Parathyroid adenoma (tissue), 2 donors: ENCODE results near the gene FBXW8.

Source experiments
- H2AFZ ChIP-seq: fragments of 300-600 bp; sonication (generic); one replicate; pipeline ENCODE4 v1.7.0; 2017; ENCODE audit warnings: antibody characterized with exemption, mild to moderate bottlenecking
- H3K27ac ChIP-seq: fragments of 300-600 bp; sonication (generic); one replicate; pipeline ENCODE4 v1.7.0; 2017
- H3K27me3 ChIP-seq: fragments of 300-600 bp; sonication (generic); one replicate; pipeline ENCODE4 v1.7.0; 2017; ENCODE audit warnings: low read length; ENCODE audit not compliant: control insufficient read depth, insufficient read depth
- H3K36me3 ChIP-seq: fragments of 300-600 bp; sonication (generic); one replicate; pipeline ENCODE4 v1.7.0; 2017; ENCODE audit warnings: low read length; ENCODE audit not compliant: control insufficient read depth, insufficient read depth
- H3K4me1 ChIP-seq: fragments of 300-600 bp; sonication (generic); one replicate; pipeline ENCODE4 v1.7.0; 2017; ENCODE audit warnings: control low read depth
- H3K4me2 ChIP-seq: fragments of 300-600 bp; sonication (generic); one replicate; pipeline ENCODE4 v1.7.0; 2017; ENCODE audit warnings: low read length
- H3K4me3 ChIP-seq: fragments of 300-600 bp; sonication (generic); one replicate; pipeline ENCODE4 v1.7.0; 2017; ENCODE audit warnings: low read depth, low read length
- H3K79me2 ChIP-seq: fragments of 300-600 bp; sonication (generic); one replicate; pipeline ENCODE4 v1.7.0; 2017; ENCODE audit warnings: control low read depth
- H3K9ac ChIP-seq: fragments of 300-600 bp; sonication (generic); one replicate; pipeline ENCODE4 v1.7.0; 2017; ENCODE audit warnings: mild to moderate bottlenecking
- H3K9me3 ChIP-seq: fragments of 300-600 bp; sonication (generic); one replicate; pipeline ENCODE4 v1.7.0; 2017; ENCODE audit warnings: low read length; ENCODE audit not compliant: control insufficient read depth
- CTCF ChIP-seq: fragments of 300-600 bp; sonication (generic); IDR thresholded peaks from one replicate; pipeline ENCODE4 v1.7.0; 2017; ENCODE audit warnings: antibody characterized with exemption, mild to moderate bottlenecking
- donor health status: primary hyperparathyroidism.

Gene FBXW8

GRCh38 chr12:117049295-117049694 lies 138.5 kb downstream of the FBXW8 start:
- no peak for TF ChIP-seq CTCF
- peaks cover 10% of the 10 kb centered on the region for H3K4me1 ChIP-seq
- no peaks in the 10 kb centered on the region for H3K36me3 ChIP-seq
- H3K9me3 ChIP-seq = no peaks in the 10 kb centered on the region
- no peak overlapping the region for H3K4me3 ChIP-seq
- H3K4me2 ChIP-seq = no peak overlapping the region
- no peaks in the 10 kb centered on the region for H3K79me2 ChIP-seq
- H3K9ac ChIP-seq = no peak overlapping the region
- no peak overlapping the region for H3K27ac ChIP-seq
- H3K27me3 ChIP-seq = no peaks in the 10 kb centered on the region
- no peak overlapping the region for H2AFZ ChIP-seq

GRCh38 chr12:117050060-117050459 lies 139.3 kb downstream of the FBXW8 start:
- Histone ChIP-seq H3K4me2 (no peak overlapping the region), H3K4me1 (peaks cover 10% of the 10 kb centered on the region), H3K36me3 (no peaks in the 10 kb centered on the region), H3K27me3 (no peaks in the 10 kb centered on the region), H3K9ac (no peak overlapping the region), H3K4me3 (no peak overlapping the region), H3K9me3 (no peaks in the 10 kb centered on the region), H3K79me2 (no peaks in the 10 kb centered on the region), H3K27ac (no peak overlapping the region), H2AFZ (no peak overlapping the region)
- no peak for TF ChIP-seq CTCF

- Histone ChIP-seq H3K4me2 (no peak overlapping the region), H3K27ac (no peak overlapping the region), H2AFZ (no peak overlapping the region), H3K79me2 (no peaks in the 10 kb centered on the region), H3K4me3 (no peak overlapping the region), H3K4me1 (peaks cover 10% of the 10 kb centered on the region), H3K9me3 (no peaks in the 10 kb centered on the region), H3K36me3 (no peaks in the 10 kb centered on the region), H3K9ac (no peak overlapping the region), H3K27me3 (no peaks in the 10 kb centered on the region)
- TF ChIP-seq CTCF = no peak
These were observed 140.6 kb downstream of the FBXW8 start for GRCh38 chr12:117051380-117051779.

- Histone ChIP-seq H3K36me3 (no peaks in the 10 kb centered on the region), H3K27me3 (no peaks in the 10 kb centered on the region), H3K4me1 (peaks cover 10% of the 10 kb centered on the region), H3K9ac (no peak overlapping the region), H3K4me3 (no peak overlapping the region), H2AFZ (no peak overlapping the region), H3K79me2 (no peaks in the 10 kb centered on the region), H3K4me2 (no peak overlapping the region), H3K27ac (no peak overlapping the region), H3K9me3 (no peaks in the 10 kb centered on the region)
- no peak for TF ChIP-seq CTCF
These were observed 141.8 kb downstream of the FBXW8 start for GRCh38 chr12:117052386-117053049.

GRCh38 chr12:117053050-117053400 lies 142.3 kb downstream of the FBXW8 start:
- Histone ChIP-seq H2AFZ (no peak overlapping the region), H3K27ac (no peak overlapping the region), H3K27me3 (no peaks in the 10 kb centered on the region), H3K4me2 (no peak overlapping the region), H3K4me1 (peaks cover 6% of the 10 kb centered on the region), H3K9ac (no peak overlapping the region), H3K36me3 (no peaks in the 10 kb centered on the region), H3K4me3 (no peak overlapping the region), H3K79me2 (no peaks in the 10 kb centered on the region), H3K9me3 (no peaks in the 10 kb centered on the region)
- TF ChIP-seq CTCF = no peak
